ENCODE measurements around the gene CD164L2. TPM values are rescaled to one million over a fixed set of nuclear protein-coding genes. Genes with fewer than 3 reads are reported as not detected.

CD164L2 gene
- total and polyA plus RNA-seq, 12 donors, result not detected

DNA sequence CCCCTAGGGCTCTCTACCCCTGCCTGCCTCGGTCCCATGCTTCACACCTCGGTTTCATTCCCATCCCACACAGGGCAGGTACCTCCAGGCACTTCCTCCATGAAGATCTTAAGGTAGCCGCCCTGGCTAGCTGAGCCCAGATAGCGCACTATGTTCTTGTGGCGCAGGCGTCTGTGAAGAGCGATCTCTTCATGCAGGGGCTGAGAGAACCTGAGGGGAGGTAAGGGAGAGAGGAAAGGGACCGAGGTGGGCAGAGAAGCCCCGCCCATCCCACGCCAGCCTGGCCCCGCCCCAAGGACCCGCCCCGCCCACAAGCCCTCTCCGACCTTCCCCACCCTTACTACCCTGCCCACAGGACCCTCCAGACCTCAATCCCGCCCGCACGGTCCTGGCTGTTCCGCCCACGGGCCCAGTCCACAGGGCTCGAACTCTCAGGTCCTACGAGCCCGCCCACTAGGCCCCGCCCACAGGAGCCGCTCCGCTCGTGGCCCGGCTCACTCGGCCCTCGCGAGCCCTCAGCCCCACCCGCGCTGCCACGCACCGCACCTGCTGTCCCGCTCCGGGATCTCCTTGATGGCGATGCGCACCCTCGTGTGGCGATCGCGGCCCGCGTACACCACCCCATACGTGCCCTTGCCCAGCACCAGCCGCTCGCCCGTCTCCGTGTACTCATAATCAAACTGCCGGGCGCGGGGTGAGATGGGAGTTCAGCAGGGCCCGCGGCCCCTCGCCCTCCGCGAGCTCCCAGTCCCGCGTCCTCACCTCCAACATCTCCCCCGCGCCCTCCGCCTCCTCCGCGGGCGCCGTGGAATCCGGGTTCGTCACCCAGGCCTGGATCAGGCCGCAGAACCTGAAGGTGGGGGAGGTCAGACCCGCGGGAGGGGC, 22.7 kb downstream of the CD164L2 start:
- intact Hi-C loops (cut with DNase I), result loop anchor here in 1 of 10 donors (5.0 kb wide), 1 partner anchor 33 kb away; no protein-coding TSS in a partner anchor
- no peak for DNase-seq
- H3K27me3 ChIP-seq, result no peaks in the 10 kb centered on the region
- H3K4me3 ChIP-seq, result peak overlapping the region in 8 of 10 donors; percentile 18 to 50 (median 41)
- TF ChIP-seq, protein P1, sequence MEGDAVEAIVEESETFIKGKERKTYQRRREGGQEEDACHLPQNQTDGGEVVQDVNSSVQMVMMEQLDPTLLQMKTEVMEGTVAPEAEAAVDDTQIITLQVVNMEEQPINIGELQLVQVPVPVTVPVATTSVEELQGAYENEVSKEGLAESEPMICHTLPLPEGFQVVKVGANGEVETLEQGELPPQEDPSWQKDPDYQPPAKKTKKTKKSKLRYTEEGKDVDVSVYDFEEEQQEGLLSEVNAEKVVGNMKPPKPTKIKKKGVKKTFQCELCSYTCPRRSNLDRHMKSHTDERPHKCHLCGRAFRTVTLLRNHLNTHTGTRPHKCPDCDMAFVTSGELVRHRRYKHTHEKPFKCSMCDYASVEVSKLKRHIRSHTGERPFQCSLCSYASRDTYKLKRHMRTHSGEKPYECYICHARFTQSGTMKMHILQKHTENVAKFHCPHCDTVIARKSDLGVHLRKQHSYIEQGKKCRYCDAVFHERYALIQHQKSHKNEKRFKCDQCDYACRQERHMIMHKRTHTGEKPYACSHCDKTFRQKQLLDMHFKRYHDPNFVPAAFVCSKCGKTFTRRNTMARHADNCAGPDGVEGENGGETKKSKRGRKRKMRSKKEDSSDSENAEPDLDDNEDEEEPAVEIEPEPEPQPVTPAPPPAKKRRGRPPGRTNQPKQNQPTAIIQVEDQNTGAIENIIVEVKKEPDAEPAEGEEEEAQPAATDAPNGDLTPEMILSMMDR (IDR thresholded peaks at IDR 0.05), result no peak
- H3K9me3 ChIP-seq, result no peaks in the 10 kb centered on the region
- no peak overlapping the region for H3K27ac ChIP-seq
- peaks cover 12 to 41% (median 22%) of the 10 kb centered on the region in 9 donors for H3K4me1 ChIP-seq
- 41 to 49% methylated on average over 67 to 71 of the region's 71 CpGs for WGBS, 2 donors
- peak in 2 of 8 donors; percentile 6 to 10 for ATAC-seq
- H3K36me3 ChIP-seq, result peaks cover 14 to 94% (median 69%) of the 10 kb centered on the region in 9 donors

DNA sequence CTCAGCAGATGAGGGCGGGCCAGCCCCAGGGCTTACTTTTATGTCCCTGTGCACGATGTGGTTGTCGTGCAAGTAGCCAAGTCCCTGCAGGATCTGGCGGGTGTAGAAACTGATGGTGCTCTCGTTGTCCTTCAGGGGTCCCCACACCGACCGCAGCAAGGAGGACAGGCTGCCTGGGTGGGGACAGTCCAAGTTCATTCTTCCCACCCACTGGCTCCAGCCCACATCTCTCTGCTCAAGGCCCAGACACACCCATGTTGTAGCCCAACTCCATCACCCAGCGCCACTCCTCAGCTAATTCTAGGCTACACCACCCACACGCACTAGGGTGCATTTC, 23.3 kb downstream of the CD164L2 start:
- Histone ChIP-seq H3K36me3 (peaks cover 14 to 100% (median 74%) of the 10 kb centered on the region in 9 donors), H3K4me1 (peaks cover 7 to 35% (median 19%) of the 10 kb centered on the region in 9 donors), H3K27ac (no peak overlapping the region), H3K4me3 (peak overlapping the region in 6 of 10 donors; percentile 21 to 50 (median 43)), H3K9me3 (no peaks in the 10 kb centered on the region), H3K27me3 (no peaks in the 10 kb centered on the region)
- TF ChIP-seq, protein P1 (IDR thresholded peaks at IDR 0.05), result no peak
- 70 to 71% methylated on average over 9 of the region's 9 CpGs for WGBS, 2 donors
- no peak for DNase-seq
- no peak for ATAC-seq
- intact Hi-C loops (cut with DNase I), result loop anchor here in 8 of 10 donors (5.0 to 10.0 kb wide), 3 partner anchors 32 to 55 kb away; partner anchors contain the start of gene GPR3 (in 8 of the 8)

DNA sequence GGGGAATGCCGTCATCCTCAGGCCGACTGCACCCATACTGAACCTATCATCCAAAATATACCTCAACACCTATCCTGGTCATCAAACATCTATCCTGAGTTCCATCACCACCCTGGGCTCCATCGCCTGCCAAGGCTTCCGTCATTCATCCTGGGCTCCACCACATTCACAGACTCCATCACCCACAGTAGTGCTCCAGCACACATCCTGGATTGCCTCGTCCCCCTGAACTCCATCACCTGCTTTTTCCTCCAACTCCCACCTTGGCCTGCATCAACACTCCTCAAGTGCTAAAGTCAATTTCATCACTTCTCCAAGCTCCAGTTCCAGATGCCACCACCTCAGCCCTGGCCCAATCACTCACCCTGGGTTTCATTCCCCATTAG, 24.2 kb downstream of the CD164L2 start:
- intact Hi-C loops (cut with DNase I), result loop anchor here in 8 of 10 donors (5.0 to 10.0 kb wide), 2 partner anchors 33 to 54 kb away; partner anchors contain the start of gene GPR3 (in 8 of the 8)
- DNase-seq (no peak), ATAC-seq (no peak)
- 98 to 99% methylated on average over 5 of the region's 5 CpGs for WGBS, 2 donors
- Histone ChIP-seq H3K4me3 (no peak overlapping the region), H3K27ac (no peak overlapping the region), H3K4me1 (peaks cover 0 to 29% (median 10%) of the 10 kb centered on the region in 9 donors), H3K36me3 (peaks cover 14 to 100% (median 71%) of the 10 kb centered on the region in 9 donors), H3K27me3 (no peaks in the 10 kb centered on the region), H3K9me3 (no peaks in the 10 kb centered on the region)
- TF ChIP-seq, protein P1 (IDR thresholded peaks at IDR 0.05), result no peak

DNA sequence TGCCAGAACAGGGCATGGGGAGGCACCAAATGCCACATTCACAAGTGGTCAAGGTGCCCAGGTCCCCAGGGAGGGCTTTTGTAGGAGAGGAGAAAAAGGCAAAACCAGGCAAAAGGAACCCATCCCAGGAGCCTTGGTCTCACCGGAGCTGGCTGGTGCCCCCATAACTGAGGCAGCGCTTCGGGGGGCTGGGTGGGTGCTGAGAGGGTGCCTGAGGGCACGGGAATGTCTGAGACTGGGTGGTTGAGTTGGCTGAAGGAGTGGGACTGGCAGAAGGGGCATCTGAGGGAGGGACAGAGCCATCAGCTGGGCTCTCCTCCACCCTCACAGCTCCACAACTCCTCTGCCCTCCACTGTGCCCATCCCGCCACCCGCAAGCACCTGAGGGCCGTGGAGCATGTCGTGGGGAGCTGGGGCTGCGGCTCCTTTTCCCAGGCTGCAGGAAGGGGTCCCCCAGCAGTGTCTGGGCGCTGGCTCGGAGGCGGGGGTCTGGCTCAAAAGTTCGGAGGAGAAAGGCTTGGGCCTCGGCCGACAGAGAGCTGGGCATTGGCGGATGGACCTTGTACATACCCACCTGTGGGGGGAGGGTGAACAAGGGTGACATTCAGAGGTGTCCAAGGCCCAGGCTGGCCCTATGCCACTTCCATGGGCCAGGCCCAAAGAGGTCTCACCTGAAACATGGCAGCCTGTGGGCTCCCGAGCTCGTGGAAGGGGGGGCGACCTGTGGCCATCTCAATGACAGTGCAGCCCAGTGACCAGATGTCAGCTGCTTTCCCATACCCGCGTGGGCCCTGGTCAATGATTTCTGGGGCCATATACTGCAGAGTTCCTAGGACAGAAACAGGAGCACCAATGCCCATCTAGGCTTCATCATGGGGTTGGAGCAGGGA, 24.9 kb downstream of the CD164L2 start:
- intact Hi-C loops (cut with DNase I), result loop anchor here in 8 of 10 donors (5.0 to 10.0 kb wide), 2 partner anchors 34 to 53 kb away; partner anchors contain the start of gene GPR3 (in 8 of the 8)
- 95% methylated on average over 21 of the region's 21 CpGs for WGBS, 2 donors

More for the DNA sequence above, 24.9 kb downstream of the CD164L2 start:
- TF ChIP-seq, protein P1 (IDR thresholded peaks at IDR 0.05), result no peak
- ATAC-seq, result no peak
- Histone ChIP-seq H3K9me3 (no peaks in the 10 kb centered on the region), H3K4me3 (no peak overlapping the region), H3K4me1 (peaks cover 0 to 29% (median 10%) of the 10 kb centered on the region in 9 donors), H3K36me3 (peaks cover 12 to 100% (median 64%) of the 10 kb centered on the region in 9 donors), H3K27ac (no peak overlapping the region), H3K27me3 (no peaks in the 10 kb centered on the region)
- DNase-seq, result no peak

Data from heart right ventricle (tissue), 16 donors.